SIG-M5 treated with dmso at 0.1 percent for 504 hours (cell line): ENCODE data around the gene BIRC6.
A peak's percentile ranks its signal among the peaks of the same experiment; 100 is the strongest.
"Not testable (repeated sequence)": the region's sequence is repeated elsewhere in the genome, so short reads cannot be mapped to it uniquely, and the experiment has no call there.

Experiments
- DNase-seq: peaks from one replicate; lab custom pipeline; 2025; ENCODE audit not compliant: unreplicated experiment; lab: John Stamatoyannopoulos, UW

Gene BIRC6

DNA sequence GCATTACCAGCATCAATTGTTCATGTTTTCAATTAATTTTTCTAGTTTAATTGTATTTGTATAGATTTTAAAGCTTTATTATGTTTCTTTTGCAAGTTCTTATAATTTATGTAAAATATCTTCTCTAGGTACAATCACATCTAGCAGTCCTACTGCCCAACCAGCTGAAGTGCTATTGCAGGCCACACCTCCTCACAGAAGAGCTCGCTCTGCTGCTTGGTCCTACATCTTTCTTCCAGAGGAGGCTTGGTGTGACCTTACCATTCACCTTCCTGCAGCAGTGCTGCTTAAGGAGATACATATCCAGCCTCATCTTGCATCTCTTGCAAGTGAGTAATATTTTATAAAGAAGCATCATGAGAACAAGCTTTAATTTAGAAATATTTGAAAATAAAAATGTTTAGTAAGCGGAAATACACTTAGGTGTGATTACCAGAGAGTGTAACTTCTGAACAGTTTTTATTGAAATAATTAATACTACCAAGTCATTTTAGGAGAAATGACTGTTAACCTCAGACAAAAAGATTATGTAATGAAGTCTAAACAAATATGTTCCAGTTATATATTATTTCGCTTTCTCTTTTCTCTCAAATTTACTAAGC is 148.2 kb downstream of the BIRC6 start:
- DNase-seq = no peak

- no peak for DNase-seq
Measured at GRCh38 chr2:32506446-32506845, 149.6 kb downstream of the BIRC6 start.

GRCh38 chr2:32514946-32515345 is 158.1 kb downstream of the BIRC6 start:
- no peak for DNase-seq

DNA sequence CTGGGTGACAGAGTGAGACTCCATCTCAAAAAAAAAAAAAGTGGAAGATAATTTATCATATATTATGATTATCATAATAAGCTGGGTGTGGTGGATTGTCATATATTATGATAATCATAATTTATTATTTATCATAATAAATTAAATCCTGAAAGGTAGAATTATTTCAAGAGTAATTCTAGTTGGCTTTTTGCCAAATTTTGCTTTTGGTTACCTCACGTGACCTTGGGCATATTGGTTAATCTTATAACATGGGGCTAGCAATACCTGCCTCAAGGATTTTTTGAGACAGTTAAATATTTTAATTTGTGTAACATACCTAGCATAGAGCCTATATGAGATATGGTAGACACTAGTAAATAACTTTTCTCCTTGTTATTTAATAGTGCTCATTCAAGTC is 159.7 kb downstream of the BIRC6 start:
- DNase-seq = no peak

GRCh38 chr2:32522770-32523169 is 165.9 kb downstream of the BIRC6 start:
- DNase-seq = no peak

- no peak for DNase-seq
Measured at GRCh38 chr2:32523686-32524085, 166.9 kb downstream of the BIRC6 start.

- no peak for DNase-seq
Measured at GRCh38 chr2:32532341-32532740, 175.5 kb downstream of the BIRC6 start.

DNA sequence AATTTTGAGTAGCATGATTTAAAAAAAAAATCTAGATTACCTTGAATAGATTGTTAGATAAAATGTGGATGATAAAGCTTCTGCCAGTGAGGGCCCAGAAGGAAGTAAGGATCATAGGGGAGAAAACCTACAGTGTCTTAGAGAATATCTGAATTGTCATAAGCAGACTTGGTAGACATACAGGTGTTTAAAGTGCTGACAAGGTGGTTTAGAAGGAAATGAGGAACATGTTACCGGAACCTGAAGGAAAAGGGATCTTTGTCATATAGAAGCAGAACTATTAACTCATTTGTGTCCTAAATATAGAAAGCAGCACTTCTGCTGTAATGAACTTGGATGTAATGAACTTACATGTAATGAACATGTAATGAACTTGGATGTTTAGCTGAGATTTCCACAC is 176.1 kb downstream of the BIRC6 start:
- DNase-seq = no peak

DNA sequence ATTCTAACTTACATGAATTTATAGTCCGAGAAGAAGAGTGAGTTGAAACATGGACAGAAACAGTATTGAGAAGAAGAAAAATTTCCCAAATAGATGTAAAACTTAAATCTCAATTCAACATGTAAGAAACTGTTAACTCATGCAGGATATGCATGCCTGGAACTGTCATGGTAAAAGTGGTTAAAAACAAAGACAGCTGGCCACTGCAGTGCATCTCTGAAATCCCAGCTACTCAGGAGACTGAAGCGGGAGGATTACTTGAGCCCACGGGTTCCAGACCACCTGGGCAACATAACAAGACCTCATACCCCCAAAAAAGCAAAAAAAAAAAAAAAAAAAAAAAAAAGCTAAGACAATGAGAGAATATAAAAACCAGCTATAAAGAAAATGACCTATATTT is 178.0 kb downstream of the BIRC6 start:
- DNase-seq = no peak

GRCh38 chr2:32538735-32539134 is 181.9 kb downstream of the BIRC6 start:
- DNase-seq = no peak

GRCh38 chr2:32552483-32552882 is 195.7 kb downstream of the BIRC6 start:
- not testable (repeated sequence) for DNase-seq

DNA sequence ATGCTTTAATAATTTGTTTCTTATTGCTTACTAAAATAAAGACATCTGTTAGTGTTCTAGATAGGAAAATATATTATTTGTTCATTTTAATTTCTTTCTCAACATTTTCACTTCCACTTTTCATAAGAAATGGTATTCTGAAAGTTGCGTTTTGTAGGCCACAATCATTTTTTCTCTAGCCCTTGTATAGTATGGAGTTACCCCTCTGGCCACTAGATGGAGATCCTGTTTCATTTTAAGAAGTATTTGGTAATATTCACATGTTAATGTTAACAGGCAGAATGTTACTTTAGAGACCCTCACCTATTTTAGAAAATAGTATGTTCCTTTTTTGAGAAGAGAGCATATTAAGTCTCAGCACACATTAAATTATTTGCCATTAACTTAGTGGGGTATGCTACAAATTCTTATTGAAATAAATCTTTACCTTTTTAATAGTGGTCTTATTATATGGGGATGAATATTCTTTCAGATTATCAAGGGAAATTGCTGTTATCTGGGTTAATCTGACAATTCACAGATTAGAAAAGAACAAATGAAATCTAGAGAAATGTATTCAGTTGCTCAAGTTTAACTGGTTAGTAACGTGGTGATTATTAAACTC is 197.1 kb downstream of the BIRC6 start:
- peak; percentile 90 for DNase-seq

DNA sequence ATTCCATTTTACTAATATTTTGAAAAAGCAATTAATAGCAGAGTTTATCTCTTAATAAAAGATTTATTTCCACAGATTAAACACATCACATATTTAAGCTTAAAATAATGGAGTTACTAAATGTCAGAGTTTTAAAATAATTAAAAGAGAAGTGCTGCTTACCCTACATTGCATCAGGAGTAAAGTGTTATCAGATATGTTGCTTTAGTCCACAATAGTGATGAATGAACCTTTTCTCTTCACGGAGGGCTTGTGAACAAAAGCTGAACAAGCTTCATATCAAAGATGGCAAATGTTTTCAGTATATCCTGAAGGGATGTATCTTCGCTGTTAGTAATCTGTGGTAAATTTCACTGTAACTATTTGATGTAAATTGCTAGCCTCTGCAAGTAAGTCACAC is 201.7 kb downstream of the BIRC6 start:
- DNase-seq = no peak

DNA sequence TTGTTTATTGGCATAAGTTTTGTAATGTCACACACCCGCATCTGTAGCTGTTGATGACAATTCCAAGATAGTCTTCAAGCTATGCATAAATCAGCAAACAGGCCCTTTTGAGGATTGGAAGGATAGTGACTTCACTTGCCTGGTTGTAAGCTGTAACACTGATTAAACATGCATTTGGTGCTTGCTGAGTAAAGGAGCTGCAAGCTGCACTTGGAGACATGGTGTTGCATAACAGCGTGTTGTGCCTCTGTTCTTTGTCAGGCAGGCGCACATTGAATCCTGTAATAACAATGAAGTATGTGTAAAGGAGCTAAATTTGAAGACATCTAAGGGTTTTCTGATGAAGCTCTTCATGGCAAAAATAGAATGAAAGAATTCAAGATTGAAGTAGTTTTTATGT is 202.3 kb downstream of the BIRC6 start:
- DNase-seq = peak; percentile 80

GRCh38 chr2:32562906-32563305 is 206.1 kb downstream of the BIRC6 start:
- no peak for DNase-seq

GRCh38 chr2:32564417-32565035 is 207.7 kb downstream of the BIRC6 start:
- no peak for DNase-seq

DNA sequence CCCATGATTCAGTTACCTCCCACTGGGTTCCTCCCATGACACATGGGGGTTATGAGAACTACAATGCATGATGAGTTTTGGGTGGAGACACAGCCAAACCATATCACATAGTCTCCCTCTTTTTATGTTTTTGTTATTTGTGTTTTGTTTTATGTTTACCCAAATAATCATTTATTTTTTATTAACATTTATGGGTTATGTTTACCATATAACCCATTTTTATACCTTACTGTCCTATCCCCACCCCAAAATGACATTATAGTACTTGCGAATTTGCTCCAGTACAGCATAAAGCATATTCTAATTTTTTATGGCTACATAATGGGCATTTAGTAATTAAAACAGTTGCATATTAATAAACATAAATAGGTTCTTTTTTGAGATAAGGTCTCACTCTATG is 209.1 kb downstream of the BIRC6 start:
- DNase-seq = no peak

DNA sequence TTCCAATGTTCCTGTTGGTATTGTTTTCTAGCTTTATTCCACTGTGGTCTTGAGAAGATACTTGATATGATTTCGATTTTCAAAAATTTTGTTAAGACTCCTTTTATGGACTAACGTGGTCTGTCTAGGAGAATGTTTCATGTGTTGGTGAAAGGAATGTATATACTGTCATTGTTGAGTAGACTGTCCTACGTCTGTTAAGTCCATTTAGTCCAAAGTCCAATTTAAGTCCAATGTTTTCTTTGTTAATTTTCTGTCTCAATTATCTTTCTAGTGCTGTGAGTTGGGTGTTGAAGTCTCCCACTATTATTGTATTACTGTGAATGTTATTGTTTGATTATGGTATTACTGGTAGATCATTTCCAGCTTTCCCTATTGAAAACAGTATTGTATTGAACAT is 215.2 kb downstream of the BIRC6 start:
- DNase-seq = no peak

DNA sequence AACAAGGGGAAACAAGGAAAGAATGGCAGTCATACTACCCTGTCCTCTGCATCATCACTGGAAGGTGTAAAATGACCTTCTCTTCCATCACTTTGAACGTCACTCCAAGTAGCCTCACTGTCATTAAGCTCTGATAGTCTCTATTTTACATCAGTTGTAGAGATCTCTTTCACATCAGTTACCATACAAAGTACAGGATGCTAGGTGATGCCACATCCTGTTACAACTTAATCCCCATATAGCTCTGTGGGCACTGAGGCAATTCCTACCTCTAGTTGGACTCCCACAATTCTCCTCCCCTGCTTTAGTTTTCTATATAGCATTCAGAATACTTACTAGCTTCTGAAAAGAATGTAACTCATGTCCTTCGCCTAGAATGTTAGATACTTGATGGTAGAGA is 215.9 kb downstream of the BIRC6 start:
- no peak for DNase-seq

DNA sequence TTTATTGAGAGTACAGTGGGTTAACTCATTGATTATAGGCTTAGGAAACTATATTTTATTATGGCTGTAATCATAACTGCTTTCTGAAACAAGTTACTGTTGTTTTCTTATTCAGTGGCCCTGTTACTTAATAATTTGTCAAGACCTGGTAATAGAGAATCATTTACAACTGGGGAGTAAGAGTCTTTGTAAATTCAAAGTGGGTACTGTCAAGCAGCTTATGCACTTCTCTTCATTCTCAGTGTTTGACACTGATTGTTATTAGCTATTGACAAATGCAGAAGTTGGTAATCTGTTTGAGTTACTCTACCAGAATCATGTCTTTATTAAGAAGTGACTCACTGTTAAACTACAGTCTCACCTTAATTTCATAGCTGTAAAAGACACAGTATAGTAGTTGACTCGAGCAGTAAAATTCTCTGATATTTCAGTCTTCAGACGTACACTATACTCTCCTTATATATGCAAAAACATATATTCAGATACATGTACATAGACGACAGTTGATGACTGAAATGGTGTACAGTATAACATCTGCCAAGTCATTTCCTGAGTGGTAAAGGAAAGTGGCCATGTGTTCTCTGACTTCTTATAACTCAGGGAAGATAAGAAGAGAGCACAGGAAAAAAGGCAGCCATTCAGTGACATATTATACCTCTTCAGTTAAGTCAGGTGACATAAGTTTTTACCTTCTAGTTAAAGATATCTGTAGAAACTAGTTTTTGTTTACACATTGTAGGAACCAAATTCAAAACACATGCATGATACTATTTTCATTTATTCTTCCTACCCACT is 235.0 kb downstream of the BIRC6 start:
- peak; percentile 21 for DNase-seq

DNA sequence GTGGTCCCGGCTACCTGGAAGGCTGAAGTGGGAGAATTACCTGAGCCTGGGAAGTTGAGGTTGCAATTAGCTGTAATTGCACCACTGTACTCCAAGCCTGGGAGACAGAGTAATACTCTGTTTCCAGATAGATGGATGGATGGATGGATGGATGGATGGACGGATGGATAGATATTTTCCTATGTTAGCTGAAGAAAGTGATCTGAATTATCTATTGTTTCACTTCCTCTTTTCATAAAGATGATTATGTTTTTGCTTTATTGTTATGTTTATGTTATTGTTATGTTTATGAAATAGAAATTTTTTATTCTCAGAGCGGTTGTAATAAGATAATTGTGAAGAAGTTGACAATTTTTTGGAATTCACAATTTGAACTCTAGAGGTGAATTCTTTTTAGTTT is 237.8 kb downstream of the BIRC6 start:
- DNase-seq = no peak

DNA sequence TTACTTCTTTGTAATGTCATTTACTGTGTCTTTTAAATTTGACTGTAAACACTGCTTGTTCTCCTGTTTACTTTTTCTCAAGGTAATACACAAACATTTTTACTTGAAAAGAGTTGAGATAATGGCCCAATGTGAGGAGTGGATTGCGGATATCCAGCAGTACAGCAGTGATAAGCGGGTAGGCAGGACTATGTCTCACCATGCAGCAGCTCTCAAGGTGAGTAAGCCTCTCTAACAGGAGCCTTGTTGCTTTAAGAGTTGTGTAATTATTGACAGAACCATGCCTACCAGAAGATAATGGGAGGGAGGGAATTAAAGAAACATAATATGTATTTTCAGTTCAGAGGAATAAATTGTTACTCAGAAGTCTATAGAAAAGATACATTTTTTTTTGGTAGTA is 254.5 kb downstream of the BIRC6 start:
- no peak for DNase-seq
